Measurements from ENCODE around the gene PPP6R2. TPM values are rescaled to one million over a fixed set of nuclear protein-coding genes. Genes with fewer than 3 reads are reported as not detected.

The PPP6R2 gene
- total RNA-seq, 1 experiment from 2014 or later: 47.8 TPM

- TF ChIP-seq ARID4B (CRISPR knock-in tag; IDR thresholded peaks at IDR 0.05; ENCODE audit: borderline replicate concordance) (no peak), E2F1 (CRISPR knock-in tag; IDR thresholded peaks at IDR 0.05) (no peak), MLX (CRISPR knock-in tag; IDR thresholded peaks at IDR 0.05) (no peak), JUN (CRISPR knock-in tag; IDR thresholded peaks at IDR 0.05) (no peak)
These were observed 28.5 kb upstream of the PPP6R2 start (continued) for GRCh38 chr22:50314455-50315288.

- DNase-seq (ENCODE audit: low spot score) (no peak), ATAC-seq (no peak)
- peaks cover 5% of the 10 kb centered on the region for H3K4me1 Mint-ChIP-seq
- ChIA-PET POLR2A (interaction anchor here (0.5 kb wide), 1 partner anchor 43 kb away, joined by 3 read pairs; no protein-coding TSS in a partner anchor), CTCF (interaction anchor here (0.6 to 2.4 kb wide), 9 partner anchors 9 to 332 kb away, joined by 3 to 7 read pairs (median 6); partner anchors contain the start of genes DENND6B and PLXNB2)
- H3K27ac Mint-ChIP-seq: no peak overlapping the region
- no peak overlapping the region for H3K4me3 Mint-ChIP-seq
- H3K9me3 Mint-ChIP-seq: no peaks in the 10 kb centered on the region
- H3K27me3 Mint-ChIP-seq (ENCODE audit: low read depth): no peaks in the 10 kb centered on the region; the same call in 1 of the 2 replicates
- no peaks in the 10 kb centered on the region for H3K36me3 Mint-ChIP-seq
- TF ChIP-seq NFYB (CRISPR knock-in tag; conservative IDR thresholded peaks at IDR 0.05; ENCODE audit: low read depth) (no peak), IRF1 (CRISPR knock-in tag; IDR thresholded peaks at IDR 0.05) (no peak), CTCF (IDR thresholded peaks at IDR 0.05) (no peak), USF1 (CRISPR knock-in tag; IDR thresholded peaks at IDR 0.05) (no peak), NFATC4 (CRISPR knock-in tag; IDR thresholded peaks at IDR 0.05) (no peak), ZMAT4 (CRISPR knock-in tag; IDR thresholded peaks at IDR 0.05) (no peak), SP1 (CRISPR knock-in tag; conservative IDR thresholded peaks at IDR 0.05) (no peak), RELA (CRISPR knock-in tag; IDR thresholded peaks at IDR 0.05; ENCODE audit: borderline replicate concordance) (no peak), TEAD1 (CRISPR knock-in tag; IDR thresholded peaks at IDR 0.05) (no peak), ZNF281 (CRISPR knock-in tag; IDR thresholded peaks at IDR 0.05) (no peak), ZNF512 (CRISPR knock-in tag; IDR thresholded peaks at IDR 0.05; ENCODE audit: borderline replicate concordance) (no peak), ZNF232 (CRISPR knock-in tag; IDR thresholded peaks at IDR 0.05) (no peak), ZNF396 (CRISPR knock-in tag; IDR thresholded peaks at IDR 0.05; ENCODE audit: borderline replicate concordance) (no peak), ZNF138 (CRISPR knock-in tag; conservative IDR thresholded peaks at IDR 0.05) (no peak)
These were observed 27.6 kb upstream of the PPP6R2 start for GRCh38 chr22:50315289-50316113.
